WERI-Rb-1 (cell line): ENCODE data around the gene MRPL54.
"Not testable (repeated sequence)": the region's sequence is repeated elsewhere in the genome, so short reads cannot be mapped to it uniquely, and the experiment has no call there.

Experiments
- DNase-seq: peaks from one replicate; pipeline ENCODE4 v3.0.0-alpha.2; 2020
- H3K27ac ChIP-seq: fragments of 250-450 bp; sonication (Bioruptor Pico); 2 replicates; pipeline ENCODE4 v1.5.1; 2020; ENCODE audit warnings: mild to moderate bottlenecking, moderate library complexity
- H3K27me3 ChIP-seq: fragments of 250-450 bp; sonication (Bioruptor Pico); 2 replicates; pipeline ENCODE4 v1.5.1; 2021; ENCODE audit warnings: mild to moderate bottlenecking, low read depth, moderate library complexity; ENCODE audit not compliant: insufficient read depth, severe bottlenecking
- H3K36me3 ChIP-seq: fragments of 250-450 bp; sonication (Bioruptor Pico); 2 replicates; pipeline ENCODE4 v1.5.1; 2020; ENCODE audit warnings: mild to moderate bottlenecking, moderate library complexity
- H3K4me3 ChIP-seq: 2 replicates; pipeline ENCODE4 v1.5.1; 2011; ENCODE audit warnings: low read depth, mild to moderate bottlenecking, control low read depth, low read length
- H3K9me3 ChIP-seq: fragments of 250-450 bp; sonication (Bioruptor Pico); 2 replicates; pipeline ENCODE4 v1.5.1; 2021; ENCODE audit warnings: mild to moderate bottlenecking, moderate library complexity; ENCODE audit not compliant: severe bottlenecking
- CTCF ChIP-seq: IDR thresholded peaks from 2 replicates; pipeline ENCODE4 v1.5.1; 2011; ENCODE audit warnings: low read depth, mild to moderate bottlenecking, control low read depth, inconsistent platforms, low read length

MRPL54 gene

GRCh38 chr19:3761382-3762129, 926 bp upstream of the MRPL54 start, which contains the start of gene APBA3:
Gene APBA3 (minus strand): TSS chr19:3761692. CDS start chr19:3760264, 1,428 bp downstream.
- H3K4me3 ChIP-seq = peak within 1 kb of the TSS; percentile 77
- H3K36me3 ChIP-seq = peaks cover 42% of the 10 kb centered on the region
- H3K27ac ChIP-seq = peak within 1 kb of the TSS; percentile 97

GRCh38 chr19:3762130-3762473, 380 bp upstream of the MRPL54 start:
- Histone ChIP-seq H3K36me3 (peaks cover 47% of the 10 kb centered on the region), H3K27ac (peak overlapping the region; percentile 97), H3K27me3 (no peaks in the 10 kb centered on the region), H3K4me3 (peak overlapping the region; percentile 63), H3K9me3 (no peaks in the 10 kb centered on the region)
- TF ChIP-seq CTCF = no peak
- no peak for DNase-seq

More at GRCh38 chr19:3761382-3762129, 926 bp upstream of the MRPL54 start, which contains the start of gene APBA3:
- peak; percentile 82 for TF ChIP-seq CTCF
- Histone ChIP-seq H3K9me3 (no peaks in the 10 kb centered on the region), H3K27me3 (no peaks in the 10 kb centered on the region)
- peak; percentile 93 for DNase-seq

- H3K4me3 ChIP-seq = no peak overlapping the region
- peaks cover 38% of the 10 kb centered on the region for H3K36me3 ChIP-seq
- H3K27me3 ChIP-seq = no peaks in the 10 kb centered on the region
- no peak for TF ChIP-seq CTCF
- H3K27ac ChIP-seq = no peak overlapping the region
- H3K9me3 ChIP-seq = no peaks in the 10 kb centered on the region
- DNase-seq = no peak
Observed at GRCh38 chr19:3765121-3765520, 2.6 kb downstream of the MRPL54 start.

- H3K27me3 ChIP-seq, H3K4me3 ChIP-seq, DNase-seq, H3K9me3 ChIP-seq, H3K27ac ChIP-seq: not testable (repeated sequence)
- H3K36me3 ChIP-seq = peaks cover 44% of the 10 kb centered on the region
Observed at GRCh38 chr19:3765757-3766156, 3.3 kb downstream of the MRPL54 start.

- no peaks in the 10 kb centered on the region for H3K9me3 ChIP-seq
- TF ChIP-seq CTCF = no peak
- no peak for DNase-seq
Observed at GRCh38 chr19:3766520-3766919, 4.0 kb downstream of the MRPL54 start.

GRCh38 chr19:3767050-3767449, 4.6 kb downstream of the MRPL54 start:
- DNase-seq = peak; percentile 34

More at GRCh38 chr19:3766520-3766919, 4.0 kb downstream of the MRPL54 start:
- peak overlapping the region; percentile 94 for H3K27ac ChIP-seq
- peaks cover 52% of the 10 kb centered on the region for H3K36me3 ChIP-seq
- no peaks in the 10 kb centered on the region for H3K27me3 ChIP-seq
- no peak overlapping the region for H3K4me3 ChIP-seq

More at GRCh38 chr19:3767050-3767449, 4.6 kb downstream of the MRPL54 start:
- no peak for TF ChIP-seq CTCF
- peak overlapping the region; percentile 94 for H3K27ac ChIP-seq
- H3K27me3 ChIP-seq = no peaks in the 10 kb centered on the region
- no peaks in the 10 kb centered on the region for H3K9me3 ChIP-seq
- H3K4me3 ChIP-seq = no peak overlapping the region
- H3K36me3 ChIP-seq = peaks cover 56% of the 10 kb centered on the region
